ENCODE measurements around the gene NRXN3.

DNA sequence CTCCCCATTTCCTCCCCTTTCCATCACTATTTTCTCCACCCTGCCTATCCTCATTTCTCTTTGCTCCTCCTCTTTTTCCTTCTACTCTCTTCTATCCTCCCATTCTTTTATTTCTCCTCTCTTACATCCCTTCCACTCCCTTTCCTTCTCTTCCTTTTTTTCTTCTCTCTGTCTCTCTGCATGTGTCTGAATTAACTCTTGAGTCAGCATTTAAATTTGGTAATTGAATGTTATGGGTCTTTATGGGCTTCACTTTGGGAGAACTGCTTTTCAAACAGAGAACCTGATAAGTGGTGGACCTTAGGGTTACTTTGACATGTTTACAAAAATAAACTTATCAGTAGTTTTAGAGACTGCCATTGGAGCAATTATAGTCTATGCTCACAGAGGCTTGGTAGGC, 992.7 kb downstream of the NRXN3 start:
- TF ChIP-seq EZH2phosphoT487 (IDR thresholded peaks at IDR 0.05; ENCODE audit: borderline replicate concordance, low read depth) = no peak
- TF ChIP-seq, protein P1, sequence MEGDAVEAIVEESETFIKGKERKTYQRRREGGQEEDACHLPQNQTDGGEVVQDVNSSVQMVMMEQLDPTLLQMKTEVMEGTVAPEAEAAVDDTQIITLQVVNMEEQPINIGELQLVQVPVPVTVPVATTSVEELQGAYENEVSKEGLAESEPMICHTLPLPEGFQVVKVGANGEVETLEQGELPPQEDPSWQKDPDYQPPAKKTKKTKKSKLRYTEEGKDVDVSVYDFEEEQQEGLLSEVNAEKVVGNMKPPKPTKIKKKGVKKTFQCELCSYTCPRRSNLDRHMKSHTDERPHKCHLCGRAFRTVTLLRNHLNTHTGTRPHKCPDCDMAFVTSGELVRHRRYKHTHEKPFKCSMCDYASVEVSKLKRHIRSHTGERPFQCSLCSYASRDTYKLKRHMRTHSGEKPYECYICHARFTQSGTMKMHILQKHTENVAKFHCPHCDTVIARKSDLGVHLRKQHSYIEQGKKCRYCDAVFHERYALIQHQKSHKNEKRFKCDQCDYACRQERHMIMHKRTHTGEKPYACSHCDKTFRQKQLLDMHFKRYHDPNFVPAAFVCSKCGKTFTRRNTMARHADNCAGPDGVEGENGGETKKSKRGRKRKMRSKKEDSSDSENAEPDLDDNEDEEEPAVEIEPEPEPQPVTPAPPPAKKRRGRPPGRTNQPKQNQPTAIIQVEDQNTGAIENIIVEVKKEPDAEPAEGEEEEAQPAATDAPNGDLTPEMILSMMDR (IDR thresholded peaks at IDR 0.05) = no peak
- no peak for TF ChIP-seq EP300 (IDR thresholded peaks at IDR 0.05; ENCODE audit: borderline replicate concordance in 1 of 2, low read depth in 1 of 2, low read length in 1 of 2)
- TF ChIP-seq REST (IDR thresholded peaks at IDR 0.05; ENCODE audit: low read depth, low read length) = no peak

Measured in SK-N-SH (cell line).